Pulmonary artery endothelial cell (primary cell): ENCODE measurements around the gene FBXO47. TPM values are rescaled to one million over a fixed set of nuclear protein-coding genes. Genes with fewer than 3 reads are reported as not detected.

Experiments used
- total RNA-seq: library from RNA; depleted of rRNA; stranded (reverse); fragments of >200 nt; gene quantifications from 2 replicates; pipeline ENCODE4 v1.2.3, GENCODE V29; 2014

Gene FBXO47
- total RNA-seq, 1 donor from 2014 or later = not detected

Other genes with a start within 250 kb of the FBXO47 start
- 5.7 and 7.0 TPM in 2 replicates for gene CISD3, start 237.1 kb downstream of the FBXO47 start, total RNA-seq
- gene PCGF2, start 219.1 kb downstream of the FBXO47 start, total RNA-seq = 6.4 and 6.9 TPM in 2 replicates
- gene PSMB3, start 214.7 kb downstream of the FBXO47 start, total RNA-seq = 367 and 404 TPM in 2 replicates
- gene PIP4K2B, start 167.8 kb downstream of the FBXO47 start, total RNA-seq = 37.3 and 64.8 TPM in 2 replicates
- 11.3 and 14.4 TPM in 2 replicates for gene CWC25, start 142.1 kb downstream of the FBXO47 start, total RNA-seq
- 1,269 and 1,824 TPM in 2 replicates for gene RPL23, start 113.7 kb downstream of the FBXO47 start, total RNA-seq
- gene LASP1, start 97.3 kb downstream of the FBXO47 start, total RNA-seq = 101 and 109 TPM in 2 replicates
- gene PLXDC1, start 184.2 kb upstream of the FBXO47 start, total RNA-seq = not detected in 2 replicates
- gene ARL5C, start 198.8 kb upstream of the FBXO47 start, total RNA-seq = not detected in 2 replicates
- 2.0 and 2.3 TPM in 2 replicates for gene CACNB1, start 230.3 kb upstream of the FBXO47 start, total RNA-seq
- gene RPL19, start 232.9 kb upstream of the FBXO47 start, total RNA-seq = 1,524 and 2,115 TPM in 2 replicates